ENCODE data around the gene GET3. TPM values are rescaled to one million over a fixed set of nuclear protein-coding genes. Genes with fewer than 3 reads are reported as not detected.

GET3 gene
- total and polyA plus RNA-seq, 12 donors = 37.0 to 121 (median 60.1) TPM

DNA sequence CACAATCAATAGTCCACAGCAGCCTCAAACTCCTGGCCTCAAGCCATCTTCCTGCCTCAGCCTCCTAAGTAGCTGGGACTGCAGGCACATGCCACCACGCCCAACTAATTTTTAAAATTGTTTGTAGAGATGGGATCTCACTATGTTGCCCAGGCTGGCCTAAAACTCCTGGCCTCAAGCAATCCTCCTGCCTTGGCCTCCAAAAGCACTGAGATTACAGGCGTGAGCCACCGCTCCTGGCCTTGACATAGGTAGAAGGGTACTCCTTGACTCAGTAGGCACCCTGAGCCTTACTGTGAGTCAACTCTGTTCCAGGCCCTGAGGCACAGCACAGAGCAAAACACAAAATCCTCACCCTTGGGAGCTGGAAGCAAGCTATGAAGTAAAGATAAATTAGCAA lies 21.4 kb upstream of the GET3 start:
- DNase-seq (no peak), ATAC-seq (no peak)
- no peaks in the 10 kb centered on the region for H3K27me3 ChIP-seq
- intact Hi-C loops (cut with DNase I) = loop anchor here in 1 of 10 donors (5.0 kb wide), 1 partner anchor 41 kb away; no protein-coding TSS in a partner anchor
- H3K4me1 ChIP-seq = peaks cover 7 to 25% (median 14%) of the 10 kb centered on the region in 9 donors
- 94 to 96% methylated on average over 3 of the region's 3 CpGs for WGBS, 2 donors
- TF ChIP-seq, protein P1, sequence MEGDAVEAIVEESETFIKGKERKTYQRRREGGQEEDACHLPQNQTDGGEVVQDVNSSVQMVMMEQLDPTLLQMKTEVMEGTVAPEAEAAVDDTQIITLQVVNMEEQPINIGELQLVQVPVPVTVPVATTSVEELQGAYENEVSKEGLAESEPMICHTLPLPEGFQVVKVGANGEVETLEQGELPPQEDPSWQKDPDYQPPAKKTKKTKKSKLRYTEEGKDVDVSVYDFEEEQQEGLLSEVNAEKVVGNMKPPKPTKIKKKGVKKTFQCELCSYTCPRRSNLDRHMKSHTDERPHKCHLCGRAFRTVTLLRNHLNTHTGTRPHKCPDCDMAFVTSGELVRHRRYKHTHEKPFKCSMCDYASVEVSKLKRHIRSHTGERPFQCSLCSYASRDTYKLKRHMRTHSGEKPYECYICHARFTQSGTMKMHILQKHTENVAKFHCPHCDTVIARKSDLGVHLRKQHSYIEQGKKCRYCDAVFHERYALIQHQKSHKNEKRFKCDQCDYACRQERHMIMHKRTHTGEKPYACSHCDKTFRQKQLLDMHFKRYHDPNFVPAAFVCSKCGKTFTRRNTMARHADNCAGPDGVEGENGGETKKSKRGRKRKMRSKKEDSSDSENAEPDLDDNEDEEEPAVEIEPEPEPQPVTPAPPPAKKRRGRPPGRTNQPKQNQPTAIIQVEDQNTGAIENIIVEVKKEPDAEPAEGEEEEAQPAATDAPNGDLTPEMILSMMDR (IDR thresholded peaks at IDR 0.05) = no peak
- H3K27ac ChIP-seq = no peak overlapping the region
- H3K9me3 ChIP-seq = no peaks in the 10 kb centered on the region
- H3K4me3 ChIP-seq = no peak overlapping the region
- peaks cover 4 to 84% (median 55%) of the 10 kb centered on the region in 9 donors for H3K36me3 ChIP-seq

GRCh38 chr19:12720296-12720695 lies 17.0 kb upstream of the GET3 start:
- peaks cover 2 to 42% (median 20%) of the 10 kb centered on the region in 9 donors for H3K36me3 ChIP-seq
- intact Hi-C loops (cut with DNase I) = loop anchor here in 2 of 10 donors (5.0 kb wide), 2 partner anchors 38 to 72 kb away; partner anchors contain the start of genes DHPS (in 1 of the 2) and JUNB (in 1 of the 2)
- TF ChIP-seq, protein P1 (IDR thresholded peaks at IDR 0.05) = no peak
- 80% methylated on average over 10 of the region's 10 CpGs for WGBS, 2 donors
- H3K27ac ChIP-seq = peak overlapping the region in 9 of 10 donors; percentile 91 to 97 (median 95)
- ATAC-seq (no peak), DNase-seq (no peak)
- H3K4me1 ChIP-seq = peaks cover 7 to 50% (median 34%) of the 10 kb centered on the region in 9 donors
- no peaks in the 10 kb centered on the region for H3K27me3 ChIP-seq
- peak overlapping the region in 9 of 10 donors; percentile 58 to 83 (median 71) for H3K4me3 ChIP-seq
- H3K9me3 ChIP-seq = no peaks in the 10 kb centered on the region

- peak overlapping the region; percentile 58 to 83 (median 70) for H3K4me3 ChIP-seq
These were observed 16.2 kb upstream of the GET3 start for GRCh38 chr19:12720851-12721655.

More at GRCh38 chr19:12720851-12721655, 16.2 kb upstream of the GET3 start:
- H3K27me3 ChIP-seq = no peaks in the 10 kb centered on the region
- peak in 1 of 2 donors; percentile 34 for DNase-seq
- ATAC-seq = peak; percentile 1 to 40 (median 16)
- TF ChIP-seq, protein P1 (IDR thresholded peaks at IDR 0.05) = no peak
- peaks cover 0 to 35% (median 15%) of the 10 kb centered on the region in 9 donors for H3K36me3 ChIP-seq
- H3K4me1 ChIP-seq = peaks cover 7 to 50% (median 34%) of the 10 kb centered on the region in 9 donors
- peak overlapping the region; percentile 89 to 97 (median 94) for H3K27ac ChIP-seq
- WGBS, 2 donors = 1 to 3% methylated on average over 59 of the region's 59 CpGs
- intact Hi-C loops (cut with DNase I) = loop anchor here in 2 of 10 donors (5.0 kb wide), 2 partner anchors 39 to 71 kb away; partner anchors contain the start of genes DHPS (in 1 of the 2) and JUNB (in 1 of the 2)
- no peaks in the 10 kb centered on the region for H3K9me3 ChIP-seq
